ENCODE measurements around the gene PDE11A. TPM values are rescaled to one million over a fixed set of nuclear protein-coding genes. Genes with fewer than 3 reads are reported as not detected.

PDE11A gene
- total and polyA plus RNA-seq, 2 of the 8 experiments (the other 6 are each of a cell fraction or from before 2014, with no cell fraction given) = 0.19 to 0.23 TPM

- no peak for TF ChIP-seq SIX5 (IDR thresholded peaks at IDR 0.05; ENCODE audit: low read depth, low read length)
- no peak for TF ChIP-seq NRF1 (IDR thresholded peaks at IDR 0.05; ENCODE audit: low read depth, low read length)
- no peak for TF ChIP-seq POU5F1 (IDR thresholded peaks at IDR 0.05; ENCODE audit: low read depth, low read length)
- no peak for TF ChIP-seq TEAD4 (IDR thresholded peaks at IDR 0.05; ENCODE audit: low read depth, low read length)
Observed at GRCh38 chr2:177923323-177923722, 149.3 kb downstream of the PDE11A start (continued).

All from H1 (cell line).